ENCODE results near the gene SLC4A11. TPM values are rescaled to one million over a fixed set of nuclear protein-coding genes. Genes with fewer than 3 reads are reported as not detected.

Gene SLC4A11
- 1.6 and 2.7 TPM in 2 replicates for polyA plus RNA-seq (2012; rRNA removed)
- polyA plus RNA-seq (2012; cell fraction: cytosol; rRNA removed): 0.73 and 0.77 TPM in 2 replicates
- polyA plus RNA-seq (2012; cell fraction: nucleus; rRNA removed): 15.9 and 26.8 TPM in 2 replicates

DNA sequence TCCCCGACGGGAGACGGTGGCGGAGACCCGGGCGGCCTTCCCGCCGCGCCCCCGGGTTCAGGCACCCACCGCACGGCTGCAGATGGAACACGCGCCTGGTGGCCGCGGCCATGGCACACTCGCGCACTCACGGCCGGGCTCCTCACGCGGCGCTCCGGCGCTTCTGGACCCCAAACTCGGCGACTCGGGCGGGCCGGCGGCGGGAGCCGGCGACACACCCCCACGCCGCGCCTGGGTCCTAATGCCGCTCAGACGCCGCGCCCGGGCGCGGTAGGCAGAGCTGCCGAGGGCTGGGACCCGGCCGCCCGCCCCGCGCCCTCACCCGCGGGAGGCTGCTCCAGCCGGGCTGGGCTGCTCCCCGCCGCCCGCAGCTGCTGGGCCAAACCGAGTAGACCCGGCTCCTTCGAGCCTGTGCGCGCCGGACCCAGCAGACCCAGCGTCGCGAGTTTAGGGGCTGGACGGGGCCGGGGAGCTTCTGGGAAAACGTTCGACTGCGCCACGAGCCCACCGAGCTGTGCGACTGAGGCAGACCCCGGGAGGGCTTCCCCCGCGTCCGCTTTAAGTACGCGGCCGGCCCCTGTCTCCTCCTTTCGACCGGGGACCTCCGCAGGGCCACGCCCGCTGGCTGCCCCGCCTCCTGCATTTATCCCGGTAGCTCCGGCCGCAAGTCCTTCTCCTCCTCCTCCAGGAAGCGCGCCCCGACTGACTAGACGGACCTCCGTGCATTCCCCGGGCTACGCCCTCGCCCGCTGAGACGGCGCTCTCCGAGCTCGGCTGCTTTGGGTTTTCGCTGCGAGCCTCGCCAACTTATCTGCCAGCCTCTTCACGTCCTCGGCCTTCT, at the start of gene SLC4A11:
TSS of gene SLC4A11 (minus strand) at position 165 of the 841 bp plus-strand sequence. CDS start at position 112, 53 bp downstream.
- Histone ChIP-seq H3K36me3 (replicated peaks in 1 of 2; ENCODE audit: control insufficient read depth in 1 of 2, insufficient read depth in 2 of 2, low read length in 1 of 2) (no peaks in the 10 kb centered on the region), H3K4me1 (ENCODE audit: control insufficient read depth in 1 of 2, insufficient read depth in 2 of 2, low read depth in 1 of 2, low read length in 1 of 2) (peaks cover 0 to 2% of the 10 kb centered on the region in 2 experiments; a peak in 1 of 4 replicates), H3K27ac (ENCODE audit: low read depth in 2 of 2, low read length in 1 of 2) (no peak within 1 kb of the TSS), H3K9ac (no peak within 1 kb of the TSS), H3K4me2 (peak within 1 kb of the TSS; percentile 84), H3K79me2 (ENCODE audit: insufficient read depth) (no peaks in the 10 kb centered on the region), H4K20me1 (ENCODE audit: insufficient read depth) (no peaks in the 10 kb centered on the region), H3F3A (replicated peaks; ENCODE audit: insufficient read depth) (no peaks in the 10 kb centered on the region), H3K9me3 (no peaks in the 10 kb centered on the region), H3K9me2 (no peaks in the 10 kb centered on the region), H2AFZ (ENCODE audit: low read depth) (peak within 1 kb of the TSS; percentile 92), H3K27me3 (ENCODE audit: insufficient read depth) (peaks cover 16% of the 10 kb centered on the region), H3K4me3 (ENCODE audit: low read depth in 2 of 2, low read length in 1 of 2) (peak within 1 kb of the TSS; percentile 58 to 62)
- 5% methylated on average over 34 of the region's 107 CpGs for WGBS (ENCODE audit: low lambda C conversion rate)
- peak; percentile 90 for DNase-seq
- ChIA-PET POLR2A (interaction anchor here (0.9 to 1.0 kb wide), 2 partner anchors 9 to 16 kb away, joined by 3 to 6 read pairs; no protein-coding TSS in a partner anchor), CTCF (interaction anchor here (0.7 to 2.0 kb wide), 8 partner anchors 11 to 185 kb away, joined by 3 to 5 read pairs (median 4); no protein-coding TSS in a partner anchor)
- TF ChIP-seq, protein P1, sequence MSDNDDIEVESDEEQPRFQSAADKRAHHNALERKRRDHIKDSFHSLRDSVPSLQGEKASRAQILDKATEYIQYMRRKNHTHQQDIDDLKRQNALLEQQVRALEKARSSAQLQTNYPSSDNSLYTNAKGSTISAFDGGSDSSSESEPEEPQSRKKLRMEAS (IDR thresholded peaks at IDR 0.05; ENCODE audit: low read depth): 0 out of 2 replicates have a peak, but pooled peaks have one; percentile 7
- TF ChIP-seq MXI1 (IDR thresholded peaks at IDR 0.05; ENCODE audit: low read depth, low read length): peak; percentile 40; the same call in 1 of the 2 replicates
- no peak for TF ChIP-seq SIN3A (IDR thresholded peaks at IDR 0.05; ENCODE audit: borderline replicate concordance, low read depth, low read length)

DNA sequence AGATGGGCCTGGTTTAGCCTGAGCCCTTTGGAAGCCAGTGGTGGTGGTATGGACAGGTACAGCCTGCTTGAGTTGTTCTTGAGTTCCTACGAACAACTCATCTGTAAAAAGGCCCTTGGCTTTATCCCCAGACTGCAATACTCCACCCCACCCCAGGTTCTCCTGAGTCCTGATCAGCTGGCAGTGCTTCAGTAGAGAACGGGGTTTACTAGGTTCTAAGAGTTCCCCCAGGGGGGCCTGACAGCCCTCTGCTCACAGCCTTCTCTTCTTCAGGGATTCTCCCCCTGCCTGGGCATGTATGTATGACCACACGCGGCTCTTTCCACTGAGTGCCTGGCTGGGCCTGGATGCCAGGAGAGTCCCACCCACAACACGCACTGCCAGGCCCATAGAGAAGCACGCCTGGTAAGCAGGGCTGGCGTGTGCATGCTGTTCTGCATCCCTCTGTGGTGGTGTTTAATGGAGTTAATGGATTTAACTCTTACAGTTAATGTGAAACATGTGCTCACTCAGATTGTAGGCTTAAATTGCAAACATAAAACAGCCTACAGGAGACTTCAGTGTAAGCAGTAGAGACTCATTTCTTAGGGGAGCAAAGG, 44.3 kb upstream of the SLC4A11 start:
- Histone ChIP-seq H3K27me3 (ENCODE audit: insufficient read depth) (no peaks in the 10 kb centered on the region), H3K4me2 (no peak overlapping the region), H3K4me3 (ENCODE audit: low read depth in 2 of 2, low read length in 1 of 2) (no peak overlapping the region), H3F3A (replicated peaks; ENCODE audit: insufficient read depth) (no peaks in the 10 kb centered on the region), H2AFZ (ENCODE audit: low read depth) (no peak overlapping the region), H3K27ac (ENCODE audit: low read depth in 2 of 2, low read length in 1 of 2) (peak overlapping the region in 1 of 2 experiments; percentile 94; a peak in 2 of 4 replicates), H3K9ac (no peak overlapping the region), H3K79me2 (ENCODE audit: insufficient read depth) (no peaks in the 10 kb centered on the region), H3K9me3 (no peaks in the 10 kb centered on the region), H4K20me1 (ENCODE audit: insufficient read depth) (no peaks in the 10 kb centered on the region), H3K9me2 (no peaks in the 10 kb centered on the region), H3K4me1 (ENCODE audit: control insufficient read depth in 1 of 2, insufficient read depth in 2 of 2, low read depth in 1 of 2, low read length in 1 of 2) (peaks cover 0 to 26% of the 10 kb centered on the region in 2 experiments; a peak in 2 of 4 replicates), H3K36me3 (replicated peaks in 1 of 2; ENCODE audit: control insufficient read depth in 1 of 2, insufficient read depth in 2 of 2, low read length in 1 of 2) (peaks cover 38 to 41% of the 10 kb centered on the region in 2 experiments)
- CTCF ChIA-PET: interaction anchor here (2.3 to 2.4 kb wide), 2 partner anchors 33 to 65 kb away, joined by 12 read pairs; no protein-coding TSS in a partner anchor
- peak; percentile 89 for DNase-seq
- POLR2A ChIA-PET: no interaction called here
- WGBS (ENCODE audit: low lambda C conversion rate): 82% methylated on average over 6 of the region's 7 CpGs
- TF ChIP-seq, protein P2, sequence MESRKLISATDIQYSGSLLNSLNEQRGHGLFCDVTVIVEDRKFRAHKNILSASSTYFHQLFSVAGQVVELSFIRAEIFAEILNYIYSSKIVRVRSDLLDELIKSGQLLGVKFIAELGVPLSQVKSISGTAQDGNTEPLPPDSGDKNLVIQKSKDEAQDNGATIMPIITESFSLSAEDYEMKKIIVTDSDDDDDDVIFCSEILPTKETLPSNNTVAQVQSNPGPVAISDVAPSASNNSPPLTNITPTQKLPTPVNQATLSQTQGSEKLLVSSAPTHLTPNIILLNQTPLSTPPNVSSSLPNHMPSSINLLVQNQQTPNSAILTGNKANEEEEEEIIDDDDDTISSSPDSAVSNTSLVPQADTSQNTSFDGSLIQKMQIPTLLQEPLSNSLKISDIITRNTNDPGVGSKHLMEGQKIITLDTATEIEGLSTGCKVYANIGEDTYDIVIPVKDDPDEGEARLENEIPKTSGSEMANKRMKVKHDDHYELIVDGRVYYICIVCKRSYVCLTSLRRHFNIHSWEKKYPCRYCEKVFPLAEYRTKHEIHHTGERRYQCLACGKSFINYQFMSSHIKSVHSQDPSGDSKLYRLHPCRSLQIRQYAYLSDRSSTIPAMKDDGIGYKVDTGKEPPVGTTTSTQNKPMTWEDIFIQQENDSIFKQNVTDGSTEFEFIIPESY (IDR thresholded peaks at IDR 0.05; ENCODE audit: borderline replicate concordance, low read depth): no peak
- peak; percentile 77 for TF ChIP-seq CHD2 (IDR thresholded peaks at IDR 0.05; ENCODE audit: low read length, partially characterized antibody)
- TF ChIP-seq MEF2A (IDR thresholded peaks at IDR 0.05; ENCODE audit: borderline replicate concordance, low read depth): no peak
- peak; percentile 92 for TF ChIP-seq FOXJ3 (CRISPR knock-in tag; IDR thresholded peaks at IDR 0.05)
- TF ChIP-seq GABPA (IDR thresholded peaks at IDR 0.05; ENCODE audit: low read depth): no peak
- TF ChIP-seq, protein P3, sequence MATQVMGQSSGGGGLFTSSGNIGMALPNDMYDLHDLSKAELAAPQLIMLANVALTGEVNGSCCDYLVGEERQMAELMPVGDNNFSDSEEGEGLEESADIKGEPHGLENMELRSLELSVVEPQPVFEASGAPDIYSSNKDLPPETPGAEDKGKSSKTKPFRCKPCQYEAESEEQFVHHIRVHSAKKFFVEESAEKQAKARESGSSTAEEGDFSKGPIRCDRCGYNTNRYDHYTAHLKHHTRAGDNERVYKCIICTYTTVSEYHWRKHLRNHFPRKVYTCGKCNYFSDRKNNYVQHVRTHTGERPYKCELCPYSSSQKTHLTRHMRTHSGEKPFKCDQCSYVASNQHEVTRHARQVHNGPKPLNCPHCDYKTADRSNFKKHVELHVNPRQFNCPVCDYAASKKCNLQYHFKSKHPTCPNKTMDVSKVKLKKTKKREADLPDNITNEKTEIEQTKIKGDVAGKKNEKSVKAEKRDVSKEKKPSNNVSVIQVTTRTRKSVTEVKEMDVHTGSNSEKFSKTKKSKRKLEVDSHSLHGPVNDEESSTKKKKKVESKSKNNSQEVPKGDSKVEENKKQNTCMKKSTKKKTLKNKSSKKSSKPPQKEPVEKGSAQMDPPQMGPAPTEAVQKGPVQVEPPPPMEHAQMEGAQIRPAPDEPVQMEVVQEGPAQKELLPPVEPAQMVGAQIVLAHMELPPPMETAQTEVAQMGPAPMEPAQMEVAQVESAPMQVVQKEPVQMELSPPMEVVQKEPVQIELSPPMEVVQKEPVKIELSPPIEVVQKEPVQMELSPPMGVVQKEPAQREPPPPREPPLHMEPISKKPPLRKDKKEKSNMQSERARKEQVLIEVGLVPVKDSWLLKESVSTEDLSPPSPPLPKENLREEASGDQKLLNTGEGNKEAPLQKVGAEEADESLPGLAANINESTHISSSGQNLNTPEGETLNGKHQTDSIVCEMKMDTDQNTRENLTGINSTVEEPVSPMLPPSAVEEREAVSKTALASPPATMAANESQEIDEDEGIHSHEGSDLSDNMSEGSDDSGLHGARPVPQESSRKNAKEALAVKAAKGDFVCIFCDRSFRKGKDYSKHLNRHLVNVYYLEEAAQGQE (IDR thresholded peaks at IDR 0.05; ENCODE audit: low read depth, low read length): no peak
- TF ChIP-seq EP300 (IDR thresholded peaks at IDR 0.05; ENCODE audit: borderline replicate concordance in 1 of 2, low read depth in 1 of 2, low read length in 1 of 2): peak in 1 of 2 experiments; percentile 77; a peak in 2 of 4 replicates
- peak; percentile 35; the same call in 1 of the 2 replicates for TF ChIP-seq TCF12 (IDR thresholded peaks at IDR 0.05)
- TF ChIP-seq MXI1 (IDR thresholded peaks at IDR 0.05; ENCODE audit: low read depth, low read length): peak; percentile 97
- TF ChIP-seq, protein P4, sequence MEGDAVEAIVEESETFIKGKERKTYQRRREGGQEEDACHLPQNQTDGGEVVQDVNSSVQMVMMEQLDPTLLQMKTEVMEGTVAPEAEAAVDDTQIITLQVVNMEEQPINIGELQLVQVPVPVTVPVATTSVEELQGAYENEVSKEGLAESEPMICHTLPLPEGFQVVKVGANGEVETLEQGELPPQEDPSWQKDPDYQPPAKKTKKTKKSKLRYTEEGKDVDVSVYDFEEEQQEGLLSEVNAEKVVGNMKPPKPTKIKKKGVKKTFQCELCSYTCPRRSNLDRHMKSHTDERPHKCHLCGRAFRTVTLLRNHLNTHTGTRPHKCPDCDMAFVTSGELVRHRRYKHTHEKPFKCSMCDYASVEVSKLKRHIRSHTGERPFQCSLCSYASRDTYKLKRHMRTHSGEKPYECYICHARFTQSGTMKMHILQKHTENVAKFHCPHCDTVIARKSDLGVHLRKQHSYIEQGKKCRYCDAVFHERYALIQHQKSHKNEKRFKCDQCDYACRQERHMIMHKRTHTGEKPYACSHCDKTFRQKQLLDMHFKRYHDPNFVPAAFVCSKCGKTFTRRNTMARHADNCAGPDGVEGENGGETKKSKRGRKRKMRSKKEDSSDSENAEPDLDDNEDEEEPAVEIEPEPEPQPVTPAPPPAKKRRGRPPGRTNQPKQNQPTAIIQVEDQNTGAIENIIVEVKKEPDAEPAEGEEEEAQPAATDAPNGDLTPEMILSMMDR (IDR thresholded peaks at IDR 0.05): no peak
- peak; percentile 89 for TF ChIP-seq RCOR1 (IDR thresholded peaks at IDR 0.05; ENCODE audit: low read length)
- peak; percentile 73 for TF ChIP-seq GATA2 (CRISPR knock-in tag; IDR thresholded peaks at IDR 0.05)
